HK-2 (cell line): Measurements from ENCODE around the gene HLF.

Source experiments
- DNase-seq: peaks from one replicate; pipeline ENCODE4 v3.0.0-alpha.2; 2018; ENCODE audit not compliant: unreplicated experiment

HLF gene

GRCh38 chr17:55264645-55265298, at the start of gene HLF:
Gene HLF, plus strand, starts transcription at chr17:55264960. Its CDS starts 525 bp downstream, at chr17:55265485.
- DNase-seq, result peak; percentile 63

GRCh38 chr17:55215711-55216110, 49.0 kb upstream of the HLF start:
- no peak for DNase-seq

GRCh38 chr17:55216888-55217287, 47.9 kb upstream of the HLF start:
- DNase-seq, result no peak

- DNase-seq, result no peak
Measured at GRCh38 chr17:55219459-55219858, 45.3 kb upstream of the HLF start.

- DNase-seq, result no peak
Measured at GRCh38 chr17:55219934-55220333, 44.8 kb upstream of the HLF start.

- no peak for DNase-seq
Measured at GRCh38 chr17:55223524-55223923, 41.2 kb upstream of the HLF start.

GRCh38 chr17:55224746-55225145, 40.0 kb upstream of the HLF start:
- no peak for DNase-seq

- no peak for DNase-seq
Measured at GRCh38 chr17:55225237-55225636, 39.5 kb upstream of the HLF start.

GRCh38 chr17:55228683-55229192, 36.0 kb upstream of the HLF start:
- DNase-seq, result no peak

- no peak for DNase-seq
Measured at GRCh38 chr17:55229276-55229675, 35.5 kb upstream of the HLF start.

GRCh38 chr17:55230716-55231115, 34.0 kb upstream of the HLF start:
- no peak for DNase-seq

GRCh38 chr17:55233840-55234239, 30.9 kb upstream of the HLF start:
- no peak for DNase-seq

- DNase-seq, result no peak
Measured at GRCh38 chr17:55236316-55236715, 28.4 kb upstream of the HLF start.

GRCh38 chr17:55237268-55237667, 27.5 kb upstream of the HLF start:
- DNase-seq, result no peak

- DNase-seq, result no peak
Measured at GRCh38 chr17:55237841-55238178, 26.9 kb upstream of the HLF start.

- DNase-seq, result peak; percentile 89
Measured at GRCh38 chr17:55238179-55238930, 26.4 kb upstream of the HLF start.

GRCh38 chr17:55238931-55239297, 25.8 kb upstream of the HLF start:
- peak; percentile 24 for DNase-seq

- DNase-seq, result no peak
Measured at GRCh38 chr17:55241097-55241496, 23.7 kb upstream of the HLF start.

GRCh38 chr17:55242476-55242875, 22.3 kb upstream of the HLF start:
- no peak for DNase-seq

- no peak for DNase-seq
Measured at GRCh38 chr17:55245986-55246385, 18.8 kb upstream of the HLF start.

GRCh38 chr17:55246583-55246982, 18.2 kb upstream of the HLF start:
- DNase-seq, result no peak

GRCh38 chr17:55248077-55248476, 16.7 kb upstream of the HLF start:
- no peak for DNase-seq

- DNase-seq, result no peak
Measured at GRCh38 chr17:55249861-55250260, 14.9 kb upstream of the HLF start.

- DNase-seq, result no peak
Measured at GRCh38 chr17:55254375-55254774, 10.4 kb upstream of the HLF start.
